GM12872 (cell line): ENCODE data around the gene MYH14.

Source experiments
- CTCF ChIP-seq: IDR thresholded peaks from 3 replicates; pipeline ENCODE4 v1.5.1; 2011; ENCODE audit warnings: low read depth, mild to moderate bottlenecking, low read length, moderate library complexity; ENCODE audit not compliant: insufficient read depth

The MYH14 gene

GRCh38 chr19:50263176-50263575 lies 59.8 kb downstream of the MYH14 start:
- TF ChIP-seq CTCF: no peak

GRCh38 chr19:50264483-50265186 lies 61.2 kb downstream of the MYH14 start:
- TF ChIP-seq CTCF: no peak

- no peak for TF ChIP-seq CTCF
Measured at GRCh38 chr19:50266041-50266440, 62.6 kb downstream of the MYH14 start.

- TF ChIP-seq CTCF: no peak
Measured at GRCh38 chr19:50266896-50267295, 63.5 kb downstream of the MYH14 start.

- no peak for TF ChIP-seq CTCF
Measured at GRCh38 chr19:50268041-50268440, 64.6 kb downstream of the MYH14 start.

GRCh38 chr19:50268501-50268900 lies 65.1 kb downstream of the MYH14 start:
- no peak for TF ChIP-seq CTCF

GRCh38 chr19:50269653-50270052 lies 66.2 kb downstream of the MYH14 start:
- no peak for TF ChIP-seq CTCF
